Ascending aorta (tissue), 2 donors: ENCODE measurements around the gene CEP170B. TPM values are rescaled to one million over a fixed set of nuclear protein-coding genes. Genes with fewer than 3 reads are reported as not detected.

ENCODE experiments used
- DNase-seq, 2 donors: peaks; one replicate each; pipeline ENCODE4 v3.0.0-alpha.2; 2019; ENCODE audit warnings: low spot score in 2 of 2
- H3K27ac ChIP-seq, 2 donors: fragments of 200-600 bp; sonication (generic); one replicate each; pipeline ENCODE4 v1.5.1; 2016 to 2017; ENCODE audit warnings: mild to moderate bottlenecking in 1 of 2
- H3K27me3 ChIP-seq: fragments of 200-600 bp; sonication (generic); one replicate; pipeline ENCODE4 v1.5.1; 2017
- H3K36me3 ChIP-seq, 2 donors: fragments of 200-600 bp; sonication (generic); one replicate each; pipeline ENCODE4 v1.5.1; 2016
- H3K4me1 ChIP-seq, 2 donors: fragments of 200-600 bp; sonication (generic); one replicate each; pipeline ENCODE4 v1.5.1; 2016 to 2017; ENCODE audit warnings: mild to moderate bottlenecking in 1 of 2
- H3K4me3 ChIP-seq, 2 donors: fragments of 200-600 bp; sonication (generic); one replicate each; pipeline ENCODE4 v1.5.1; 2016 to 2017; ENCODE audit warnings: mild to moderate bottlenecking in 1 of 2
- H3K9me3 ChIP-seq, 2 donors: fragments of 200-600 bp; sonication (generic); one replicate each; pipeline ENCODE4 v1.5.1; 2016
- intact Hi-C: fragments of 100-400 bp; cut with DNase I; formaldehyde crosslinking; loops from one replicate; pipeline ENCODE4 v1.15.1; 2023
- total RNA-seq: library from RNA; depleted of rRNA; stranded (reverse); fragments of >200 nt; gene quantifications from one replicate; pipeline ENCODE4 v1.1.0, GENCODE V29; 2016
- TF ChIP-seq, protein P1 (sequence below), 3 experiments: fragments of 200-600 bp in 2 of 3; fragments of 450-650 bp in 1 of 3; sonication (generic) in 2 of 3; IDR thresholded peaks; one replicate each; pipeline ENCODE4 v1.5.1; 2016 to 2019; ENCODE audit warnings: antibody characterized with exemption in 3 of 3, mild to moderate bottlenecking in 1 of 3, moderate library complexity in 1 of 3

Gene CEP170B
- total RNA-seq, 1 donor from 2014 or later = 39.1 TPM

DNA sequence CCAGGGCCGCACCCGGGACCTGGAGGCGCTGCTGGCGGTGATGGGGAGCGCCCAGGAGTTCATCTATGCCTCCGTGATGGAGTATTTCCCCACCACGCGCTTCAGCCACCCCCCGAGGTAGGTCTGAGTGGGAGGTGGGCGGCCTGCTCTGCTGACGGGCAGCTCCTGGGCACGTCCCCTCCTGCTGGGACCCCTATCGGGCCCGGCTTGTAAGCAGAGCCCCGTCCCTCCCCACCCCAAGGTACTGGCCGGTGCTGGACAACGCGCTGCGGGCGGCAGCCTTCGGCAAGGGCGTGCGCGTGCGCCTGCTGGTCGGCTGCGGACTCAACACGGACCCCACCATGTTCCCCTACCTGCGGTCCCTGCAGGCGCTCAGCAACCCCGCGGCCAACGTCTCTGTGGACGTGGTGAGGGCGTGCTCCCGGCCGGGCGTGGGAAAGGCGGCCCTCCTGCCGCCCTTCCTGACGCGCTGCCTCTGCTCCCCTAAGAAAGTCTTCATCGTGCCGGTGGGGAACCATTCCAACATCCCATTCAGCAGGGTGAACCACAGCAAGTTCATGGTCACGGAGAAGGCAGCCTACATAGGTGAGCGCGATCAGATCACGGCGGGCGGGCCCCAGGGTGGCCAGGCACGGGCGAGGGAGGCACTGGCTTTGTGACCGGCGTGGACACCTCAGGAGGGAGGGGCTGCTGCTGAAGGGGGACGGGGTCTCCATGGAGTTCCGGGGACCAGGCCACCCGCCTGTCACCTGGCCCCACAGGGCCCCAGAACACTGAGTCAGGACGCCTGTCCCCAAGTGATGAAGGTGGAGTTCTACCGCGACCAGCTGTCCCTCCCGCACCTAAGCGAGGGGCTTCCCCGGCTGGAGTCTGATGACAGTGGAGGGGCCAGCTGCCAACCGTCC lies 67.0 kb downstream of the CEP170B start:
- H3K9me3 ChIP-seq = no peaks in the 10 kb centered on the region
- peak in 1 of 2 donors; percentile 62 for DNase-seq
- TF ChIP-seq, protein P1, sequence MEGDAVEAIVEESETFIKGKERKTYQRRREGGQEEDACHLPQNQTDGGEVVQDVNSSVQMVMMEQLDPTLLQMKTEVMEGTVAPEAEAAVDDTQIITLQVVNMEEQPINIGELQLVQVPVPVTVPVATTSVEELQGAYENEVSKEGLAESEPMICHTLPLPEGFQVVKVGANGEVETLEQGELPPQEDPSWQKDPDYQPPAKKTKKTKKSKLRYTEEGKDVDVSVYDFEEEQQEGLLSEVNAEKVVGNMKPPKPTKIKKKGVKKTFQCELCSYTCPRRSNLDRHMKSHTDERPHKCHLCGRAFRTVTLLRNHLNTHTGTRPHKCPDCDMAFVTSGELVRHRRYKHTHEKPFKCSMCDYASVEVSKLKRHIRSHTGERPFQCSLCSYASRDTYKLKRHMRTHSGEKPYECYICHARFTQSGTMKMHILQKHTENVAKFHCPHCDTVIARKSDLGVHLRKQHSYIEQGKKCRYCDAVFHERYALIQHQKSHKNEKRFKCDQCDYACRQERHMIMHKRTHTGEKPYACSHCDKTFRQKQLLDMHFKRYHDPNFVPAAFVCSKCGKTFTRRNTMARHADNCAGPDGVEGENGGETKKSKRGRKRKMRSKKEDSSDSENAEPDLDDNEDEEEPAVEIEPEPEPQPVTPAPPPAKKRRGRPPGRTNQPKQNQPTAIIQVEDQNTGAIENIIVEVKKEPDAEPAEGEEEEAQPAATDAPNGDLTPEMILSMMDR (IDR thresholded peaks at IDR 0.05) = no peak
- H3K4me1 ChIP-seq = peaks cover 0 to 7% of the 10 kb centered on the region in 2 donors
- H3K27me3 ChIP-seq = no peaks in the 10 kb centered on the region
- H3K4me3 ChIP-seq = peak overlapping the region; percentile 45 to 70
- intact Hi-C loops = loop anchor here (2.0 kb wide), 2 partner anchors 43 to 53 kb away; partner anchors contain the start of gene CLBA1
- H3K36me3 ChIP-seq = no peaks in the 10 kb centered on the region
- peak overlapping the region in 1 of 2 donors; percentile 1 for H3K27ac ChIP-seq

DNA sequence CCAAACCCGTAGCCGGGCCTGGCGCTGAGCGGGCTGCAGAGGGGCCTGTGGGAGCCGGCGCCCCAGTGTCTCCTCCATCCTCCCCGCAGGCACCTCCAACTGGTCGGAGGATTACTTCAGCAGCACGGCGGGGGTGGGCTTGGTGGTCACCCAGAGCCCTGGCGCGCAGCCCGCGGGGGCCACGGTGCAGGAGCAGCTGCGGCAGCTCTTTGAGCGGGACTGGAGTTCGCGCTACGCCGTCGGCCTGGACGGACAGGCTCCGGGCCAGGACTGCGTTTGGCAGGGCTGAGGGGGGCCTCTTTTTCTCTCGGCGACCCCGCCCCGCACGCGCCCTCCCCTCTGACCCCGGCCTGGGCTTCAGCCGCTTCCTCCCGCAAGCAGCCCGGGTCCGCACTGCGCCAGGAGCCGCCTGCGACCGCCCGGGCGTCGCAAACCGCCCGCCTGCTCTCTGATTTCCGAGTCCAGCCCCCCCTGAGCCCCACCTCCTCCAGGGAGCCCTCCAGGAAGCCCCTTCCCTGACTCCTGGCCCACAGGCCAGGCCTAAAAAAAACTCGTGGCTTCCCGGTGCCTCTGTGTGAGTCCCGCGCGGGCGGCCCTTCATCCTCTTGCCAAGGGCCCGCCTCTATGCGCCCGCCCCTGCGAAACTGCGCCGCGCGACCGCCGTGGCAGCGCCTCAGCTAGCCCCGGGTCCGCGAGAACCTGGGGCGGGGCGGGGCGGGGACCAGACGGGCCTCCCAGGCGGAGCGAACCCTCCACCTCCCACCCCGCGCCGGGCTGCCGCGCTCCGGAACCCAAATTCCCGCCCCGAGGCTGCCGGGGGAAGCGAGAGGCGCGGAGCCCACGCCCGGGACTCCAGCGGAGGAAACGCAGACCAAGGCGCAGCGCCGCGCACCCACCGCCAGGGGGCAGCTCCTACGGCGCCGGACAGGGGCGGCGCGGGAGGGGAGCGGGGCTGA lies 67.9 kb downstream of the CEP170B start:
- DNase-seq = peak; percentile 27 to 94
- H3K4me1 ChIP-seq = peaks cover 0 to 7% of the 10 kb centered on the region in 2 donors
- no peaks in the 10 kb centered on the region for H3K27me3 ChIP-seq
- peak overlapping the region; percentile 45 to 70 for H3K4me3 ChIP-seq
- TF ChIP-seq, protein P1 (IDR thresholded peaks at IDR 0.05) = peak; percentile 72 to 90 (median 74)
- intact Hi-C loops = loop anchor here (1.0 to 2.0 kb wide), 4 partner anchors 42 to 112 kb away; partner anchors contain the start of genes CDCA4 and CLBA1
- H3K9me3 ChIP-seq = no peaks in the 10 kb centered on the region
- peak overlapping the region; percentile 37 to 62 for H3K27ac ChIP-seq
- H3K36me3 ChIP-seq = no peaks in the 10 kb centered on the region

DNA sequence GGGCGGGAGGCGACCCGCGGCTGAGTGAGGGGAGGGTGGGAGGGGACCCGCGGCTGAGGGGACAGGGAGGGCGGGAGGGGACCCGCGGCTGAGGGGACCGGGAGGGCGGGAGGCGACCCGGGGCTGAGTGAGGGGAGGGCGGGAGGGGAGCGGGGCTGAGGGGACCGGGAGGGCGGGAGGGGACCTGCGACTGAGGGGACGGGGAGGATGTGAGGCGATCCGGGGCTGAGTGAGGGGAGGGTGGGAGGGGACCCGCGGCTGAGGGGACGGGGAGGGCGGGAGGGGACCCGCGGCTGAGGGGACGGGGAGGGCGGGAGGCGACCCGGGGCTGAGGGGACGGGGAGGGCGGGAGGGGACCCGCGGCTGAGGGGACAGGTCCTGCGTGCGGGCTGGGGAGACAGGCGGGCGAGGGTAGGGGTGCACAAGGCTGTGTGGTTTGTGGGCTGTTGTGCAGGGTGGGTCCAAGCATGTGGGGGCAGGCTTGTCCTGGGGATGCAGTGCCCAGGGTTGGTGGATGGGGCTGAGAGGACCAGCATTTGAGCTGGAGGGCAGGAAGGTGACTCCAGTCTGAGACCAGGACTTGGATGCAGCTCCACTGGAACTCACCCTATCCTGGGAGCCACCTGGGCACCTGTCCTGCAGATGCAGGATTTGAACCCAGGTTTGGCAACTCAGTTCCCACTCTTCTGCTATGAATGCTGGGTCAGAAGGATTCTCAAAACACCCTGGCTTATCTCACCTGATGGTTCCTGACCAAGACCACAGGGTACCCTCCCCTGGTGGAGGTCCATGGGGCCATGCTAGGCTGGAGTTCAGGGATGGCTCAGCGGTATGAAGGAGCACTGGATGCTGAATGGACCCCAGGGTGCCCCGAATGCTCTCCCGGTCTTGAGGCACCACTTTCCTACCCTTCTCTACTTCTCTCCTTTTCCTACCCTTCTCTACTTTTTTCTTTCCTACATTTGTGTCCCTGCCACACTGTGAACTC lies 69.0 kb downstream of the CEP170B start:
- intact Hi-C loops = loop anchor here (1.0 to 2.0 kb wide), 5 partner anchors 33 to 111 kb away; partner anchors contain the start of genes CDCA4 and CLBA1
- TF ChIP-seq, protein P1 (IDR thresholded peaks at IDR 0.05) = no peak

DNA sequence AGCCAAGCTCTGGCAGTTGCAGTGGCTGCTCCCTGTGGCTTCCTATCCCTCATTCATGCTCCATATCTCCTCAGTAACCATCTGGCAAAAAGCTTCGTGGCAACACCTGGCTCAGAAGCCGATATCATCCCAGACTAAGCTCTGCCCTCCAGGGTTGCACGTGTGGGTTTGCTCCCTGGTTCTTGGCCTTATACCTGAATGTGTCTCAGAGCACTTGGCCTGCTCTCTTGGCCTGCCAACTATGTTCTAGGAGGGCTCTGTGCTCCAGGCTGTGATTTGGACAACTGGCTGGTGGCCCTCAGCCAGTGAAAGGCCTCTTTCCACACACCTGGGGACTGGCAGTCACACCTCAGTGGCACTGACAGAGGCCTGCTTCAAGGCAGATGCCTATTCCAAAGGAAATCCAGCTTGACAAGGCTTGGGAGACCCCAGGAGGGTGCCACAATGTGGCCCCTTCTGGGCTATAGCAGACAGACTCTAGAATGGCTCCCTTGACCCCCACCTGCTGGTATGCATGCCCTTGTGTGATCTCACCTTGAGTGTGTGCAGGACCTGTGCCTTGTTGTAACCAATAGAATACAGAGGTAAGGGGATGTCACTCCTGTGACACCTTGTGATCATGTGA lies 70.1 kb downstream of the CEP170B start:
- peak in 1 of 2 donors; percentile 50 for DNase-seq
- Histone ChIP-seq H3K9me3 (no peaks in the 10 kb centered on the region), H3K27me3 (no peaks in the 10 kb centered on the region), H3K4me1 (peaks cover 0 to 7% of the 10 kb centered on the region in 2 donors), H3K4me3 (no peak overlapping the region), H3K27ac (no peak overlapping the region), H3K36me3 (peaks cover 0 to 1% of the 10 kb centered on the region in 2 donors)
- TF ChIP-seq, protein P1 (IDR thresholded peaks at IDR 0.05) = no peak
- intact Hi-C loops = loop anchor here (2.0 kb wide), 1 partner anchor 32 kb away; no protein-coding TSS in a partner anchor

More for the DNA sequence above, 69.0 kb downstream of the CEP170B start:
- no peaks in the 10 kb centered on the region for H3K36me3 ChIP-seq
- H3K4me3 ChIP-seq = peak overlapping the region; percentile 45 to 70
- H3K27me3 ChIP-seq = no peaks in the 10 kb centered on the region
- H3K4me1 ChIP-seq = peaks cover 0 to 7% of the 10 kb centered on the region in 2 donors
- DNase-seq = peak in 1 of 2 donors; percentile 63
- no peaks in the 10 kb centered on the region for H3K9me3 ChIP-seq
- peak overlapping the region in 1 of 2 donors; percentile 62 for H3K27ac ChIP-seq
